ENCODE measurements around the gene IL13.
"Not testable (repeated sequence)": the region's sequence is repeated elsewhere in the genome, so short reads cannot be mapped to it uniquely, and the experiment has no call there.

IL13 gene

GRCh38 chr5:132657676-132658380 lies at the start of gene IL13:
Gene IL13, plus strand, starts transcription at chr5:132658173. Its CDS starts 14 bp downstream, at chr5:132658187.
- DNase-seq: no peak

- DNase-seq: no peak
Observed at GRCh38 chr5:132611965-132612364, 46.0 kb upstream of the IL13 start.

- no peak for DNase-seq
Observed at GRCh38 chr5:132612846-132613245, 45.1 kb upstream of the IL13 start.

- DNase-seq: no peak
Observed at GRCh38 chr5:132621699-132622098, 36.3 kb upstream of the IL13 start.

- no peak for DNase-seq
Observed at GRCh38 chr5:132622608-132623007, 35.4 kb upstream of the IL13 start.

GRCh38 chr5:132627470-132627869 lies 30.5 kb upstream of the IL13 start:
- no peak for DNase-seq

GRCh38 chr5:132628814-132629213 lies 29.2 kb upstream of the IL13 start:
- DNase-seq: no peak

GRCh38 chr5:132629230-132629944 lies 28.6 kb upstream of the IL13 start:
- no peak for DNase-seq

GRCh38 chr5:132633587-132633986 lies 24.4 kb upstream of the IL13 start:
- DNase-seq: not testable (repeated sequence)

- no peak for DNase-seq
Observed at GRCh38 chr5:132635873-132636272, 22.1 kb upstream of the IL13 start.

GRCh38 chr5:132637241-132637640 lies 20.7 kb upstream of the IL13 start:
- no peak for DNase-seq

GRCh38 chr5:132639706-132640130 lies 18.3 kb upstream of the IL13 start:
- DNase-seq: no peak

GRCh38 chr5:132640613-132641012 lies 17.4 kb upstream of the IL13 start:
- no peak for DNase-seq

GRCh38 chr5:132641241-132641723 lies 16.7 kb upstream of the IL13 start:
- no peak for DNase-seq

GRCh38 chr5:132641841-132642240 lies 16.1 kb upstream of the IL13 start:
- DNase-seq: no peak

GRCh38 chr5:132644177-132644576 lies 13.8 kb upstream of the IL13 start:
- no peak for DNase-seq

- DNase-seq: no peak
Observed at GRCh38 chr5:132646583-132647266, 11.2 kb upstream of the IL13 start.

GRCh38 chr5:132647473-132647872 lies 10.5 kb upstream of the IL13 start:
- DNase-seq: no peak

GRCh38 chr5:132648355-132648754 lies 9.6 kb upstream of the IL13 start:
- DNase-seq: no peak

- DNase-seq: no peak
Observed at GRCh38 chr5:132651838-132652469, 6.0 kb upstream of the IL13 start.

- DNase-seq: no peak
Observed at GRCh38 chr5:132653716-132654115, 4.3 kb upstream of the IL13 start.

GRCh38 chr5:132655821-132656773 lies 1.9 kb upstream of the IL13 start:
- no peak for DNase-seq

Measured in right forelimb (tissue), 1 donor.